Measurements from ENCODE around the gene EFNA2.
A peak's percentile ranks its signal among the peaks of the same experiment; 100 is the strongest.

The EFNA2 gene

GRCh38 chr19:1293782-1294604 lies 8.3 kb downstream of the EFNA2 start:
- H3K27ac ChIP-seq (replicated peaks; ENCODE audit: low read length) = no peak overlapping the region
- no peak overlapping the region for H3K14ac ChIP-seq (ENCODE audit: low read length)
- no peak overlapping the region for H3K4ac ChIP-seq (ENCODE audit: low read length)
- H3K4me2 ChIP-seq (ENCODE audit: insufficient read depth, low read length, poor library complexity, severe bottlenecking) = peak overlapping the region; percentile 2
- H3K9ac ChIP-seq (ENCODE audit: low read depth, low read length, poor library complexity) = no peak overlapping the region
- peaks cover 16% of the 10 kb centered on the region for H3K79me1 ChIP-seq (ENCODE audit: low read depth, low read length)
- peaks cover 5 to 12% of the 10 kb centered on the region in 2 donors for H3K36me3 ChIP-seq (replicated peaks in 1 of 2; ENCODE audit: control insufficient read depth in 2 of 2, insufficient read depth in 2 of 2, low read length in 2 of 2)
- H3K4me1 ChIP-seq (ENCODE audit: control insufficient read depth in 2 of 2, insufficient read depth in 1 of 2, low read depth in 1 of 2, low read length in 2 of 2) = peaks cover 0 to 2% of the 10 kb centered on the region in 2 donors
- no peak overlapping the region for H2BK12ac ChIP-seq (ENCODE audit: low read length)
- peak overlapping the region; percentile 17 for H3K18ac ChIP-seq (ENCODE audit: low read length)
- peak overlapping the region; percentile 53 for H2BK5ac ChIP-seq (ENCODE audit: low read length)
- H4K91ac ChIP-seq (ENCODE audit: low read depth, low read length, poor library complexity) = no peak overlapping the region
- H4K8ac ChIP-seq (ENCODE audit: low read depth, low read length) = no peak overlapping the region
- DNase-seq (ENCODE audit: low spot score) = no peak
- H3K4me3 ChIP-seq (ENCODE audit: low read length in 2 of 2) = no peak overlapping the region
- H3K27me3 ChIP-seq (ENCODE audit: control insufficient read depth in 3 of 3, insufficient read depth in 3 of 3, low read depth in 1 of 3, low read length in 3 of 3) = peaks cover 0 to 8% (median 0%) of the 10 kb centered on the region in 3 experiments
- H2BK120ac ChIP-seq (ENCODE audit: low read depth, low read length) = no peak overlapping the region
- no peak overlapping the region for H2BK15ac ChIP-seq (ENCODE audit: low read length)
- H3K23ac ChIP-seq (ENCODE audit: low read depth, low read length, poor library complexity) = no peak overlapping the region
- H2AFZ ChIP-seq (ENCODE audit: low read length) = no peak overlapping the region
- no peaks in the 10 kb centered on the region for H3K9me3 ChIP-seq (replicated peaks in 1 of 2; ENCODE audit: control insufficient read depth in 2 of 2, insufficient read depth in 1 of 2, low read depth in 1 of 2, low read length in 2 of 2)
- WGBS, 2 donors (ENCODE audit: extremely low coverage in 2 of 2, insufficient read length in 2 of 2, insufficient replicate concordance in 1 of 2) = no CpG with 5 or more reads among the region's 35 CpGs
- peak overlapping the region; percentile 84 for H2AK5ac ChIP-seq (ENCODE audit: low read depth, low read length)

DNA sequence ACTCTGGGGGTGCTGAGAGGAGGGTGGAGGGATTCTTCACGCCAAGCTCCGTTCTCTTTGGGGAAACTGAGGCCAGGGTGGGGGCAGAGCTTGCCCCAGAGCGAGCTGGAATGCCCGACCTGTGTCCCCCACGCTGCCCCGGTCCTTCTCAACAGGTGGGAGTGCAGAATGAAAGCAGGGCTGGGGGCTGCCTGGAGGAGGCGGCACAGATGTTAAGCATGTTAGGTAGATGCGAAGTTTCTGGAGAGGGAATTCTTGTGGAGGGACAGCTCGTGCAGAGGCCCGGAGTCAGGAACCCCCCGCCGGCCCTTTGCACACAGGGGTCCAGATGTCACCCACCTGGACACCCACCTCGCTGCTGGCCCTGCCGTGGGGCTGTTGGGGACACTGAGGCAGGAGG lies 9.0 kb downstream of the EFNA2 start:
- H3K79me1 ChIP-seq (ENCODE audit: low read depth, low read length) = peaks cover 12% of the 10 kb centered on the region
- no CpG with 5 or more reads among the region's 14 CpGs for WGBS, 2 donors (ENCODE audit: extremely low coverage in 2 of 2, insufficient read length in 2 of 2, insufficient replicate concordance in 1 of 2)
- peaks cover 0 to 8% (median 0%) of the 10 kb centered on the region in 3 experiments for H3K27me3 ChIP-seq (ENCODE audit: control insufficient read depth in 3 of 3, insufficient read depth in 3 of 3, low read depth in 1 of 3, low read length in 3 of 3)
- DNase-seq (ENCODE audit: low spot score) = no peak
- peak overlapping the region; percentile 96 for H3K23ac ChIP-seq (ENCODE audit: low read depth, low read length, poor library complexity)
- no peak overlapping the region for H2BK120ac ChIP-seq (ENCODE audit: low read depth, low read length)
- H2BK12ac ChIP-seq (ENCODE audit: low read length) = no peak overlapping the region
- no peaks in the 10 kb centered on the region for H3K9me3 ChIP-seq (replicated peaks in 1 of 2; ENCODE audit: control insufficient read depth in 2 of 2, insufficient read depth in 1 of 2, low read depth in 1 of 2, low read length in 2 of 2)
- H2AFZ ChIP-seq (ENCODE audit: low read length) = no peak overlapping the region
- peak overlapping the region; percentile 38 for H3K14ac ChIP-seq (ENCODE audit: low read length)
- no peak overlapping the region for H3K4me2 ChIP-seq (ENCODE audit: insufficient read depth, low read length, poor library complexity, severe bottlenecking)
- H3K4ac ChIP-seq (ENCODE audit: low read length) = no peak overlapping the region
- H3K9ac ChIP-seq (ENCODE audit: low read depth, low read length, poor library complexity) = no peak overlapping the region
- no peak overlapping the region for H4K91ac ChIP-seq (ENCODE audit: low read depth, low read length, poor library complexity)
- H2BK15ac ChIP-seq (ENCODE audit: low read length) = no peak overlapping the region
- no peaks in the 10 kb centered on the region for H3K4me1 ChIP-seq (ENCODE audit: control insufficient read depth in 2 of 2, insufficient read depth in 1 of 2, low read depth in 1 of 2, low read length in 2 of 2)
- no peak overlapping the region for H4K8ac ChIP-seq (ENCODE audit: low read depth, low read length)
- H3K27ac ChIP-seq (replicated peaks; ENCODE audit: low read length) = no peak overlapping the region
- H2AK5ac ChIP-seq (ENCODE audit: low read depth, low read length) = peak overlapping the region; percentile 84
- H3K4me3 ChIP-seq (ENCODE audit: low read length in 2 of 2) = no peak overlapping the region
- peaks cover 5 to 12% of the 10 kb centered on the region in 2 donors for H3K36me3 ChIP-seq (replicated peaks in 1 of 2; ENCODE audit: control insufficient read depth in 2 of 2, insufficient read depth in 2 of 2, low read length in 2 of 2)
- H3K18ac ChIP-seq (ENCODE audit: low read length) = no peak overlapping the region
- peak overlapping the region; percentile 53 for H2BK5ac ChIP-seq (ENCODE audit: low read length)

GRCh38 chr19:1295169-1296012 lies 9.7 kb downstream of the EFNA2 start:
- WGBS, 2 donors (ENCODE audit: extremely low coverage in 2 of 2, insufficient read length in 2 of 2, insufficient replicate concordance in 1 of 2) = no CpG with 5 or more reads among the region's 82 CpGs
- Histone ChIP-seq H4K91ac (ENCODE audit: low read depth, low read length, poor library complexity) (no peak overlapping the region), H3K9ac (ENCODE audit: low read depth, low read length, poor library complexity) (no peak overlapping the region), H3K14ac (ENCODE audit: low read length) (peak overlapping the region; percentile 82), H2BK15ac (ENCODE audit: low read length) (peak overlapping the region; percentile 58), H3K4ac (ENCODE audit: low read length) (peak overlapping the region; percentile 37), H2BK12ac (ENCODE audit: low read length) (no peak overlapping the region), H3K4me3 (ENCODE audit: low read length in 2 of 2) (peak overlapping the region in 1 of 2 donors; percentile 11), H2AK5ac (ENCODE audit: low read depth, low read length) (peak overlapping the region; percentile 84), H3K23ac (ENCODE audit: low read depth, low read length, poor library complexity) (peak overlapping the region; percentile 96), H3K36me3 (replicated peaks in 1 of 2; ENCODE audit: control insufficient read depth in 2 of 2, insufficient read depth in 2 of 2, low read length in 2 of 2) (peaks cover 5 to 12% of the 10 kb centered on the region in 2 donors), H3K9me3 (replicated peaks in 1 of 2; ENCODE audit: control insufficient read depth in 2 of 2, insufficient read depth in 1 of 2, low read depth in 1 of 2, low read length in 2 of 2) (no peaks in the 10 kb centered on the region), H3K27ac (replicated peaks; ENCODE audit: low read length) (no peak overlapping the region), H2BK5ac (ENCODE audit: low read length) (no peak overlapping the region), H4K8ac (ENCODE audit: low read depth, low read length) (peak overlapping the region; percentile 17), H3K4me1 (ENCODE audit: control insufficient read depth in 2 of 2, insufficient read depth in 1 of 2, low read depth in 1 of 2, low read length in 2 of 2) (no peaks in the 10 kb centered on the region), H3K18ac (ENCODE audit: low read length) (peak overlapping the region; percentile 71), H2BK120ac (ENCODE audit: low read depth, low read length) (no peak overlapping the region), H2AFZ (ENCODE audit: low read length) (no peak overlapping the region), H3K4me2 (ENCODE audit: insufficient read depth, low read length, poor library complexity, severe bottlenecking) (peak overlapping the region; percentile 40), H3K79me1 (ENCODE audit: low read depth, low read length) (peaks cover 8% of the 10 kb centered on the region), H3K27me3 (ENCODE audit: control insufficient read depth in 3 of 3, insufficient read depth in 3 of 3, low read depth in 1 of 3, low read length in 3 of 3) (peaks cover 0 to 8% (median 0%) of the 10 kb centered on the region in 3 experiments)
- no peak for DNase-seq (ENCODE audit: low spot score)

DNA sequence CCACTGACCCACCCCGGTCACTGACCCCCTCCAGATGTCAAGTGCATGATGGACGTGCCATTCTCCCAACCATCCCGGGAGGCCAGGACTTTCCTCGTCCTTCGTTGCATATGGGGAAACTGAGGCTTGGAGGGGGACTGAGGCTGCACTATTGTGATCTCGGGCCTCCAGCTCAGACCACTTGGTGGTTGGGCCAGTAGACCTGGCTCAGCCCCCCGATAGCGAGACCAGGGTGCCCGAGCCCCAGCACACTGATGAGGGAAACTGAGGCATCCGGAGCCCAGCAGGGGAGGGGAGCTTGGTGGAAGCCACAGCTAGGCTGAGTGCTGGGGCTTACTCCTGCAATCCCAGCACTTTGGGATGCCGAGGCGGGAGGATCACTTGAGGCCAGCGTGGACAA lies 10.4 kb downstream of the EFNA2 start:
- no CpG with 5 or more reads among the region's 13 CpGs for WGBS, 2 donors (ENCODE audit: extremely low coverage in 2 of 2, insufficient read length in 2 of 2, insufficient replicate concordance in 1 of 2)
- no peak overlapping the region for H3K4me2 ChIP-seq (ENCODE audit: insufficient read depth, low read length, poor library complexity, severe bottlenecking)
- H4K91ac ChIP-seq (ENCODE audit: low read depth, low read length, poor library complexity) = no peak overlapping the region
- no peaks in the 10 kb centered on the region for H3K4me1 ChIP-seq (ENCODE audit: control insufficient read depth in 2 of 2, insufficient read depth in 1 of 2, low read depth in 1 of 2, low read length in 2 of 2)
- peak overlapping the region; percentile 65 for H3K23ac ChIP-seq (ENCODE audit: low read depth, low read length, poor library complexity)
- no peak overlapping the region for H2BK15ac ChIP-seq (ENCODE audit: low read length)
- no peaks in the 10 kb centered on the region for H3K9me3 ChIP-seq (replicated peaks in 1 of 2; ENCODE audit: control insufficient read depth in 2 of 2, insufficient read depth in 1 of 2, low read depth in 1 of 2, low read length in 2 of 2)
- H3K18ac ChIP-seq (ENCODE audit: low read length) = peak overlapping the region; percentile 90
- no peak overlapping the region for H3K14ac ChIP-seq (ENCODE audit: low read length)
- no peak overlapping the region for H4K8ac ChIP-seq (ENCODE audit: low read depth, low read length)
- peaks cover 6% of the 10 kb centered on the region for H3K79me1 ChIP-seq (ENCODE audit: low read depth, low read length)
- no peak overlapping the region for H3K4ac ChIP-seq (ENCODE audit: low read length)
- no peak overlapping the region for H3K4me3 ChIP-seq (ENCODE audit: low read length in 2 of 2)
- H2AK5ac ChIP-seq (ENCODE audit: low read depth, low read length) = no peak overlapping the region
- peaks cover 0 to 8% (median 0%) of the 10 kb centered on the region in 3 experiments for H3K27me3 ChIP-seq (ENCODE audit: control insufficient read depth in 3 of 3, insufficient read depth in 3 of 3, low read depth in 1 of 3, low read length in 3 of 3)
- no peak overlapping the region for H2AFZ ChIP-seq (ENCODE audit: low read length)
- peaks cover 5 to 12% of the 10 kb centered on the region in 2 donors for H3K36me3 ChIP-seq (replicated peaks in 1 of 2; ENCODE audit: control insufficient read depth in 2 of 2, insufficient read depth in 2 of 2, low read length in 2 of 2)
- no peak overlapping the region for H2BK120ac ChIP-seq (ENCODE audit: low read depth, low read length)
- H3K9ac ChIP-seq (ENCODE audit: low read depth, low read length, poor library complexity) = no peak overlapping the region
- no peak overlapping the region for H3K27ac ChIP-seq (replicated peaks; ENCODE audit: low read length)
- no peak for DNase-seq (ENCODE audit: low spot score)
- no peak overlapping the region for H2BK12ac ChIP-seq (ENCODE audit: low read length)
- no peak overlapping the region for H2BK5ac ChIP-seq (ENCODE audit: low read length)

Measured in neuronal stem cell (in vitro differentiated cells).